Body of pancreas (tissue), 4 donors: ENCODE measurements around the gene MRPS14. TPM values are rescaled to one million over a fixed set of nuclear protein-coding genes. Genes with fewer than 3 reads are reported as not detected.

ENCODE experiments used
- ATAC-seq: fragments of 150-250 bp; one replicate; pipeline ENCODE4 v1.9.1; 2016
- DNase-seq, 4 donors: peaks; one replicate each; pipeline ENCODE4 v3.0.0-alpha.2; 2019
- H3K27ac ChIP-seq, 4 donors: fragments of 200-600 bp; sonication (generic); 1 replicate in 3 of 4; 2 replicates in 1 of 4; pipeline versions ENCODE4 v1.5.1 to v1.6.1; 2016 to 2019; ENCODE audit warnings: mild to moderate bottlenecking in 1 of 4, mixed read lengths in 1 of 4, moderate library complexity in 1 of 4
- H3K27me3 ChIP-seq, 2 donors: fragments of 200-600 bp; sonication (generic); one replicate each; pipeline ENCODE4 v1.6.0; 2016; ENCODE audit warnings: mild to moderate bottlenecking in 1 of 2
- H3K36me3 ChIP-seq, 2 donors: fragments of 200-600 bp; sonication (generic); replicated peaks in 1 of 2; 2 replicates each; pipeline ENCODE4 v1.5.1; 2016; ENCODE audit warnings: low read depth in 2 of 2; ENCODE audit not compliant: insufficient read depth in 1 of 2
- H3K4me1 ChIP-seq: fragments of 200-600 bp; sonication (generic); one replicate; pipeline ENCODE4 v1.6.0; 2016
- H3K4me3 ChIP-seq, 2 donors: fragments of 200-600 bp; sonication (generic); 1 replicate in 1 of 2; 2 replicates in 1 of 2; pipeline ENCODE4 v1.5.1; 2016 to 2019
- H3K9me3 ChIP-seq, 3 donors: fragments of 200-600 bp; sonication (generic); 1 replicate in 2 of 3; 2 replicates in 1 of 3; pipeline ENCODE4 v1.5.1; 2016
- POLR2A ChIP-seq, 3 donors: fragments of 450-650 bp; IDR thresholded peaks; one replicate each; pipeline ENCODE4 v1.6.1; 2016; ENCODE audit warnings: antibody characterized with exemption in 3 of 3, mild to moderate bottlenecking in 2 of 3
- WGBS, 2 donors: methylation state at CpG; one replicate each; pipeline ENCODE4 v1.1.5; 2017; 5-methylcytosine and 5-hydroxymethylcytosine counted together
- intact Hi-C: fragments of 100-400 bp; cut with DNase I; formaldehyde crosslinking; loops from one replicate; pipeline ENCODE4 v1.15.1; 2023
- total RNA-seq, 2 donors: library from RNA; depleted of rRNA; stranded (reverse); fragments of >200 nt; gene quantifications; one replicate each; pipeline ENCODE4 v1.1.0, GENCODE V29; 2016
- TF ChIP-seq, protein P1 (sequence below), 7 experiments: fragments of 450-650 bp in 4 of 7; fragments of 200-600 bp in 3 of 7; sonication (generic) in 3 of 7; IDR thresholded peaks; one replicate each; pipeline ENCODE4 v1.5.1; 2016 to 2019; ENCODE audit warnings: antibody characterized with exemption in 7 of 7

MRPS14 gene
- total RNA-seq, 2 donors from 2014 or later, result 10.9 to 15.6 TPM

DNA sequence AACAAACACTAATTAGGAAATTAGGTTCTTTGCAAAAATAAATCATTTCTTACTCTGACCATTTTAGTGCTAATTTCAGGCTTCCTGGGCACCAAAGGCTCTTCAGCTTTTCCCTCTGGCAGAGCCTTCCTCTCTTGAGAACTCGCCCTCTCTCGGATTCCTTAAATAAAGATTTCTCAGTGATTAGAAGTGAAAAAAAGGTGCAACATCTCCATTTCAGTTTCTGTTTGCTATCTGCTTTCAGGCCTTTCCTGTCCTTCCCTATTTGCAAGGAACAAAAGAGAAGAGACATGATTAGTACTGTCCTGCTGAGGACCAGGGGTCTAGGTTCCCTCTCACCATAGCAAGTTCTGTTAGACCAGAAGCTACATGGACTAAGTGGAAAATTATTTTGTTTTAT lies 51.3 kb downstream of the MRPS14 start:
- Histone ChIP-seq H3K4me3 (no peak overlapping the region), H3K9me3 (no peaks in the 10 kb centered on the region), H3K4me1 (peaks cover 20% of the 10 kb centered on the region), H3K27me3 (no peaks in the 10 kb centered on the region), H3K36me3 (peaks cover 0 to 4% of the 10 kb centered on the region in 2 donors), H3K27ac (no peak overlapping the region)
- ATAC-seq (no peak), DNase-seq (no peak)
- intact Hi-C loops, result no loop called here
- TF ChIP-seq, protein P1, sequence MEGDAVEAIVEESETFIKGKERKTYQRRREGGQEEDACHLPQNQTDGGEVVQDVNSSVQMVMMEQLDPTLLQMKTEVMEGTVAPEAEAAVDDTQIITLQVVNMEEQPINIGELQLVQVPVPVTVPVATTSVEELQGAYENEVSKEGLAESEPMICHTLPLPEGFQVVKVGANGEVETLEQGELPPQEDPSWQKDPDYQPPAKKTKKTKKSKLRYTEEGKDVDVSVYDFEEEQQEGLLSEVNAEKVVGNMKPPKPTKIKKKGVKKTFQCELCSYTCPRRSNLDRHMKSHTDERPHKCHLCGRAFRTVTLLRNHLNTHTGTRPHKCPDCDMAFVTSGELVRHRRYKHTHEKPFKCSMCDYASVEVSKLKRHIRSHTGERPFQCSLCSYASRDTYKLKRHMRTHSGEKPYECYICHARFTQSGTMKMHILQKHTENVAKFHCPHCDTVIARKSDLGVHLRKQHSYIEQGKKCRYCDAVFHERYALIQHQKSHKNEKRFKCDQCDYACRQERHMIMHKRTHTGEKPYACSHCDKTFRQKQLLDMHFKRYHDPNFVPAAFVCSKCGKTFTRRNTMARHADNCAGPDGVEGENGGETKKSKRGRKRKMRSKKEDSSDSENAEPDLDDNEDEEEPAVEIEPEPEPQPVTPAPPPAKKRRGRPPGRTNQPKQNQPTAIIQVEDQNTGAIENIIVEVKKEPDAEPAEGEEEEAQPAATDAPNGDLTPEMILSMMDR (IDR thresholded peaks at IDR 0.05), result no peak
- TF ChIP-seq POLR2A (IDR thresholded peaks at IDR 0.05), result no peak
- 76 to 86% methylated on average over 2 of the region's 2 CpGs for WGBS, 2 donors

DNA sequence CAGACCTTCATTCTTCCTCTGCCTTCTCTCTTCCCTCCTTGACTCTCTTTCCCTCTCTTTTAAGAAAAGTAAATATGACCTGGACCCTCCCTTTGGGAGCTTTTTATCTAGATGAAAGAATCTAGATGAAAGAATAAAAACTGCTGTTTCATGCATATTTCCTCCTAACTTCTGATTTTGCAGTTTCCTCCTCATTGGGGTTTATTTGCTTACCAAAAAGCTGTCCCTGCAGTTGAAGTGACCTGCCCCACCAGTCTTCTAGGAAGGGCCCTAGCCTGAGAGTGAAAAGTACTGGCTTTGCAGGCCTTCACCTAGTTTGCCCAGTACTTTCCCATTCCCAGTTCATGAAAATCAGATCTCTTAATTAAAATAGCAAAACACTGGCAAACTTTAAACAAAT lies 51.8 kb downstream of the MRPS14 start:
- TF ChIP-seq POLR2A (IDR thresholded peaks at IDR 0.05), result no peak
- TF ChIP-seq, protein P1 (IDR thresholded peaks at IDR 0.05), result no peak
- Histone ChIP-seq H3K4me3 (no peak overlapping the region), H3K27ac (no peak overlapping the region), H3K9me3 (no peaks in the 10 kb centered on the region), H3K27me3 (no peaks in the 10 kb centered on the region), H3K36me3 (peaks cover 0 to 2% of the 10 kb centered on the region in 2 donors), H3K4me1 (peaks cover 22% of the 10 kb centered on the region)
- ATAC-seq (no peak), DNase-seq (no peak)
- intact Hi-C loops, result no loop called here

DNA sequence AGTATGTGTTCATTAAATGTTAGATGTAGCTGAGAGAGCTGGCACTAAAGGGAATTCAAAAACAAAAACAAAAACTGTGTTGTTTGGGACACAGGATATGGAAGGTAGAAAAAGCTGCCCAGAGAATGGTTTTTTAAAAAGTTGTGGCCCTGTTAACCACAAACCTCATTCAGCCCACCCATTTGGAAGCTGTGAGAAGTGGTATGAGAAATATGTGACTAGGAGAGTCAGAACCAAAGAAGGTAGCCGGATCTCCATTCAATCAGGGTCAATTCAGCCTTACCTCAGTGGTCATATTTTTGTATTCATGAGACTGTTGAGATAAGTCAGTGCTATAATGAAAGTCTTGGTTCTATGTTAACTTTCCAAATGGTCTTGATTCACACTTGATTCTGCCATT lies 53.2 kb downstream of the MRPS14 start:
- Histone ChIP-seq H3K9me3 (no peaks in the 10 kb centered on the region), H3K27ac (no peak overlapping the region), H3K4me1 (peaks cover 36% of the 10 kb centered on the region), H3K27me3 (no peaks in the 10 kb centered on the region), H3K4me3 (no peak overlapping the region), H3K36me3 (peaks cover 0 to 1% of the 10 kb centered on the region in 2 donors)
- DNase-seq, result no peak
- intact Hi-C loops, result no loop called here
- TF ChIP-seq, protein P1 (IDR thresholded peaks at IDR 0.05), result no peak
- TF ChIP-seq POLR2A (IDR thresholded peaks at IDR 0.05), result no peak
- WGBS, 2 donors, result 91 to 92% methylated on average over 1 of the region's 1 CpG
- ATAC-seq, result no peak

DNA sequence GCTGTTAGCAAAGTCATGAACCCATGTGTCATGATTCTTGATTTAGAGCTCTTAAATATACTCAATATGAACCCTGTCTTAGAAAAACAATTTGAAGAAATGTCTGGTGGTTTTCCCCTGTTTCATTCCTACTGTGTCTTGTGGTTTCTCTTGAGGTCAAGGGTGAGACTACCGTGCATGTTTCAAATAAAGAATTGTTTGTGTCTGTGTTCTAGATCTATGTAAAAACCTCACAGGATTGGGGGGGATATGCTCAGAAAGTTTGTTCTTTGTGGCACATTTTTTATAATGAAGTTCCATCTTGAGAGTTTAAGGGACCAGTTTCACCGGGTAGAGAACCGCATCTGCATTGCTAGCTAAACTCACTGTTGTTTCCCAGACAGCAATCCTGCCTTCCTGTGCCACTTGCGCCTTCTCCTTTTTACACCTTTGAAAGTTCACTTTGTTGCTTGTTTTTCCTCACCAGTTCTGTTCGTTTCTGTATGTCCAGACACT lies 54.4 kb downstream of the MRPS14 start:
- Histone ChIP-seq H3K27ac (no peak overlapping the region), H3K4me3 (no peak overlapping the region), H3K27me3 (no peaks in the 10 kb centered on the region), H3K4me1 (peaks cover 35% of the 10 kb centered on the region), H3K36me3 (peaks cover 0 to 1% of the 10 kb centered on the region in 2 donors), H3K9me3 (no peaks in the 10 kb centered on the region)
- TF ChIP-seq, protein P1 (IDR thresholded peaks at IDR 0.05), result no peak
- TF ChIP-seq POLR2A (IDR thresholded peaks at IDR 0.05), result no peak
- ATAC-seq (no peak), DNase-seq (no peak)
- intact Hi-C loops, result no loop called here
- 63 to 87% methylated on average over 5 of the region's 5 CpGs for WGBS, 2 donors
